DMS 273 treated with DMSO at 0.1 percent for 48 hours (cell line): Measurements from ENCODE around the gene PPTC7.
"Not testable (repeated sequence)": the region's sequence is repeated elsewhere in the genome, so short reads cannot be mapped to it uniquely, and the experiment has no call there.

Experiments used
- DNase-seq: peaks from one replicate; lab custom pipeline; 2025; lab: John Stamatoyannopoulos, UW

PPTC7 gene

DNA sequence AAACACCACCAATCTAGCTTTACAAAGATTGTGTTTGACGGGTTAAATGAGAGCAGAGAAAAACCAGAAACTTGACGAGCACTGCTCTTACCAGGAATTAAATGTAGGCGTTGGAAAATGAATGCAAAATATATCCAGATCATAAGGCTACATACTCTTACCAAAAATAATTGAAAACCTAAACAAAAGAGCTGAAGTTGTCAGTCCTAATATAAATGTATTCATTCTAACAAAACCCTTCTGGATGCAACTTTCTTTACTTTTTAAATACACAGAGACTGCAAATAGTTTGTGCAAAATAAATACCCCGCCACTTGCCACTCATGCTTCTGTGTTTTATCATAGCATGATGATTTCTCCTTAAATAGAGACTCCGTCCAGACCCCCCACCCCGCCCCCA, 48.3 kb downstream of the PPTC7 start:
- no peak for DNase-seq

- no peak for DNase-seq
Measured at GRCh38 chr12:110533607-110534006, 49.5 kb downstream of the PPTC7 start.

GRCh38 chr12:110532644-110533043, 50.5 kb downstream of the PPTC7 start:
- DNase-seq, result no peak

DNA sequence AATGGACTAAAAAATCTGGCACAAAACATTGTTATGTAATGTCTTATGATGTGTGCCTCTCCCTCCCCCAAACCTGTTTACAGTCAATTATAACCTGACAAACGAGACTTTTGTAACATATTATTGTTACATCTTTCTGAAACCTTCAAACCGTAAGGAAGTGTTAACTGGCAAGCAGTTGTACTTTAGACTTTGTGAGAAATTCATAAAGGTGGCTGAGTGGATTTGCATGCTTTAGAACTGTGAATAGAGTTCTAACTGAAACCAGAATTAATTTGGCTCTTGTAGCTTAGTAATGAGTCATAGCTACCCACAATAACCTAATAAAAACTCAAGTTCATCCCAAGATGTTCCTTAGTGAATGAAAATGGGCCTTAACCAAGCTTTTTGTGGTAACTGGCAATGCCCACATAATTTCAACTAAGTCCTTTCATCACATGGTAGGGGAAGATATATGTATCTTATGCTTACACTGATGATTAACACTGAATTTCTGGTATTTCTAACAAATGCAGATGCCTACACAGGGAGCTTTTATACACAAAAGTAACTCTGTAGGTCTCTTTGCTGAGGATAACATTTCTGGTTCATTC, 51.3 kb downstream of the PPTC7 start:
- no peak for DNase-seq

GRCh38 chr12:110530511-110530910, 52.6 kb downstream of the PPTC7 start:
- DNase-seq, result no peak

DNA sequence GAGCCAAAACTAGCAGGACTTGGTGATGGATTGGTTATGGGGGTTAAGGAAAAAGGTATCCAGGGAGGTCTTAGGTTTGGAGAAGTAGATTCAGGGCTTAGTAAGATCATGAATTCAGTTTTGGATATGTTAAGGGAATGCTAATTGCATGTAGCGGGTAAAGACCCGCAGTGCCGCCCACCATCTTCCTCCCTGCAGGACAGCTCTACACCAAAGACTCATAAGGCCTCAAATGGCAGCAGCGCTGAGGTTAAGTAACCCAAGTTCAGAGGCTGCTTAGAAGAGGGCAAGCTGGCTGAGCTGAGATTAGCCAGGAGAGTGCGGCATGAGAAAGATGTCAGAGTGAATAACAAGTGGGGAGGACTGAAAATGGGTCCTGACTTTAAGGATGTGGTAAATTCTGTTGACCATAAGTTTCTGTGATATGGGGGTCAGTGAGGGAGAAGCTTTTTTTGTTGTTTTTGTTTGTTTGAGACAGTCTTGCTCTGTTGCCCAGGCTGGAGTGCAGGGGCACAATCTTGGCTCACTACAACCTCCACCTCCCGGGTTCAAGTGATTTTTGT, 54.8 kb downstream of the PPTC7 start:
- DNase-seq, result no peak

GRCh38 chr12:110520876-110521712, 62.0 kb downstream of the PPTC7 start:
- DNase-seq, result not testable (repeated sequence)

DNA sequence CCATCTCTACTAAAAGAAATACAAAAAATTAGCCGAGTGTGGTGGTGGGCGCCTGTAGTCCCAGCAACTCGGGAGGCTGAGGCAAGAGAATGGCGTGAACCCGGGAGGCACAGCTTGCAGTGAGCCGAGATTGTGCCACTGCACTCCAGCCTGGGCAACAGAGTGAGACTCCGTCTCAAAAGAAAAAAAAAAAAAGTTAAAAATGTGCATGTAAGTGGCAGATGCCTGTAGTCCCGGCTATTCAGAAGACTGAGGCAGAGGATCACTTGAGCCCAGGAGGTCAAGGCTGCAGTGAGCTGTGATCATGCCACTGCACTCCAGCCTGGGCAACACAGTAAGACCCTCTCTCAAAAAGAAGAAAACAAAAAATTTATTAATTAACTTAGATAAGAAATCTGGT, 65.1 kb downstream of the PPTC7 start:
- DNase-seq, result not testable (repeated sequence)

GRCh38 chr12:110516995-110517394, 66.1 kb downstream of the PPTC7 start:
- DNase-seq, result no peak

DNA sequence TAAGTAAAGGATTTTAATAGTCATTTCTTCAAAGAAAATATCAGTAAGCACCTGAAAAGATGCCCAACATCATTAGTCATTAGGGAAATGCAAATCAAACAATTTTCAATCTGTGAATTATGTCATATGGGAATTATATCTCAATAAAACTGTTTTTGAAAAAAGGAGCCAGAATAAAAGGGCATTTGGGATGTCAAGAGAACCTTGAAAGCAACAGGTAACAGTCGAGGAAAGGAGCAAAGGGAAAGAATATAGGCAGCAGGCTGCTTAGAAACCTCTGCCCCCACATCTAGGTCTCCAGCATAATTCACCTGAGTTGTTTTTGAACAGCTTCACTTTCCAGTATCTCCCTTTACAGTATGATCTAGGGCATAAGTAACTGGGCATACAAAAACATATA, 68.8 kb downstream of the PPTC7 start:
- DNase-seq, result no peak

DNA sequence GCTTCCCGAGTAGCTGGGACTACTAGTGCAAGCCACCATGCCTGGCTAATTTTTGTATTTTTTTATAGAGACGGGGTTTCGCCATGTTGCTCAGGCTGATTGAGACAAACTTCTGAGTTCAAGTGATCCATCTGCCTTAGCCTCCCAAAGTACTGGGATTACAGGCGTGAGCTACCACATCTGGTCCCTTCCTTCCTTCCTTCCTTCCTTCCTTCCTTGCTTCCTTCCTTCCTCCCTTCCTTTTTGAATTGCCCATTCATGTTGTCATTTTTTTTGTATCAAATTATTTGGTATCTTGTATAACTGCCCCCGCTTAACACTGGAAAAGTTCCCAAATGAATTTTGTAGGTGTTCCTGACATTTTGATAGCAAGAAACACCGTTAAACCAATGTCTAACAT, 69.3 kb downstream of the PPTC7 start:
- DNase-seq, result no peak

GRCh38 chr12:110508071-110508586, 75.0 kb downstream of the PPTC7 start:
- DNase-seq, result no peak

DNA sequence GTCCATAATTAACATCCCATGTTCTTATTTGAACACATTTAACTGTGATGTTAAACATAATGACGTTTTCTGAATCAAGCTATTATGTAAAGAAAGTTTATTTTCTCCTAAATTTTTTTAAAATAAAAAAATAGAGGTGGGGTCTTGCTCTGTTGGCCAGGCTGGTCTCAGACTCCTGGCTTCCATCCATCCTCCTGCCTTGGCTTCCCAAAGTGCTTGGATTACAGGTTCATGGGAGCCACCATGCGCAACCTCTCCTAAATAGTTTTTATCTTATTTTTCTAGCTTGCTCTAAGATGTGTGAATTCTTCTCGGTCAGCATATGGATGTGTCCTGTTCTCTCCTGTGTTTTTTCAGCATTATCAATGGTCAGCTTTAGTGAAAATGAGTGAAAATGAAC, 77.8 kb downstream of the PPTC7 start:
- no peak for DNase-seq

DNA sequence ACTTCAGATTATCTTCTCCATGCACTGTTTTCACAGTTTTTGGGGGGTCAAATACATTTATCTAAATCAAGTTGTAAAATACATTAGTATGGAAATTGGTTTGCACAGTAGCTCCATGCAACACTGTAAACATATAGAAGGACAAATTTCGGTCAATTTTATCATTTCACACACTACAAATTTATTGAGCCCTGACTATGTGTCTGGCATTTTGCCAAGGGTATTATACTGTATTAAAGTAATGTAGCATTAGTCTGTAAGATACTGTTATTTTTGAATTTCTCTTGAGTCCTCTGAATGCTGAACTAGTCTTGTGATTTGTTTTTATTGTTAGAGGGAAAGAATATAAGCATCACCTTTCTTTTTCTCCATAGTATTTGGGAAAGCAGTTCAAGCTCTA, 79.7 kb downstream of the PPTC7 start:
- DNase-seq, result no peak

DNA sequence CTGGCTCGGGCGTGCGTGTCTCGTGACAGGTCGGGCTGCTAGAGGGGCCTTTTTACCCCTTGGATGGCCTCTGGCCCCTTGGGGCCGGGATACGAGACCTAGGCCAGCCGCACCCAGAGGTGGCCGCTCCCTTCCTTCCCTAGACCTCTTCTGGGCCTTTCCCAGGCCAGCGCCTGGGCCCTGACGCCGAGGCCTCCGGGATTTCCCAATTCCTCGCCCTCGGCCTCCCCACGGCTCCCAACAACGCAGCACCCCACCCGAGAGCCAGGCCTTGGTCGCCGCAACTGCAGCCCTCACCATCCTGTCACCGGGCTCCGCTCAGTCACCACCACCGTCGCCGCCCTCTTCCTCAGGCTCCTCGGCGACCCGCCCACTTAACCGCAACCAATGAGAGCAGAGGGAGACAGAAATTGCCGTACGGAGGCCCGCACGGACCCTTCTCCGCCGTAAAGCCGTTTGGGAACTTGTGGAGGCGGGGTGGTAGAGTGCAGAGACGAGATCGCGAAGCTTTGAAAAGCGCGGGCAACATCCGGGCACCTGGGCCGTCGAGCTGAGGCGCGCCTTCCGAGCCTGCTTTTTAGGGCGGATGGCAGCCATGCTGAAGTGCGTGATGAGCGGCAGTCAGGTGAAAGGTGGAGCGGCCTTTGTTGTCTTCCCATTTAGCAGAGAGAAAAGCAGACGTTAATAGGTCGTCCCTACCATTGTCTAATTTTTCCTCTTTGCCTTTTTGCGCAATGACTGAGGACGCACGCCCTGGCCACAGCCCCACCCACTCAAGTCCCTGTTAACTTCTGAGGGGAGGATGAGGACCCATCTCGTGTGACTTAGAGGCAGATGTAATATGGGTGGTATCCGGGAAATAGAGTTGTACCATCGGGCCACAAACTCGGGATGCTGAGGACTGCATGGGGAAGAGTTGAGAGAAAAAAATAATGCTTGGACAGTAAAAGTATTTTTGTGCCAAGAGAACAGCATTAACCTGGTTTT, 81.1 kb downstream of the PPTC7 start, which contains the start of the genes RAD9B and VPS29:
TSS of gene RAD9B (plus strand) at position 580 of the 987 bp plus-strand sequence. CDS start at position 587, 7 bp downstream.
TSS of gene VPS29 (minus strand) at position 360 of the 987 bp plus-strand sequence. CDS start at position 300, 60 bp downstream.
- DNase-seq, result peak; percentile 91

GRCh38 chr12:110501399-110501751, 81.7 kb downstream of the PPTC7 start:
- DNase-seq, result peak; percentile 28

GRCh38 chr12:110498984-110499706, 84.0 kb downstream of the PPTC7 start:
- no peak for DNase-seq
